ENCODE results near the gene RAB7A. TPM values are rescaled to one million over a fixed set of nuclear protein-coding genes. Genes with fewer than 3 reads are reported as not detected.

The RAB7A gene
- total RNA-seq, 1 experiment from 2014 or later = 233 TPM

GRCh38 chr3:128782282-128783146, 56.5 kb downstream of the RAB7A start:
- Histone ChIP-seq H4K20me1 (ENCODE audit: insufficient read depth) (peaks cover 7% of the 10 kb centered on the region; the same call in 1 of the 2 replicates), H3K9ac (ENCODE audit: low read length) (no peak overlapping the region), H3K27me3 (ENCODE audit: insufficient read depth, low read length) (no peaks in the 10 kb centered on the region), H2AFZ (ENCODE audit: low read depth, low read length, poor library complexity, severe bottlenecking) (no peak overlapping the region), H3K9me3 (ENCODE audit: control insufficient read depth in 1 of 2, insufficient read depth in 1 of 2, low read depth in 1 of 2, low read length in 2 of 2) (no peaks in the 10 kb centered on the region), H3K9me2 (ENCODE audit: insufficient read depth) (no peaks in the 10 kb centered on the region), H3K36me3 (ENCODE audit: control insufficient read depth in 1 of 2, insufficient read depth in 2 of 2, low read length in 2 of 2) (no peaks in the 10 kb centered on the region), H3K4me2 (ENCODE audit: low read length) (no peak overlapping the region), H3K79me2 (ENCODE audit: insufficient read depth, low read length) (peaks cover 97% of the 10 kb centered on the region), H3K27ac (ENCODE audit: low read depth, low read length) (no peak overlapping the region), H3K4me3 (replicated peaks in 1 of 2; ENCODE audit: low read depth in 1 of 2, low read length in 2 of 2) (no peak overlapping the region), H3K4me1 (ENCODE audit: control insufficient read depth in 1 of 2, insufficient read depth in 2 of 2, low read length in 2 of 2) (peaks cover 9 to 18% of the 10 kb centered on the region in 2 experiments)
- DNase-seq (ENCODE audit: low read depth, low spot score) = no peak
- no peak for ATAC-seq
- RAD21 ChIA-PET (ENCODE audit: low non-redundant PET in 1 of 2, low total read pairs in 2 of 2, uncharacterized antibody in 2 of 2, unreplicated experiment in 2 of 2) = no interaction called here
- intact Hi-C loops (cut with micrococcal nuclease) = no loop called here
- no peak for TF ChIP-seq MAX (IDR thresholded peaks at IDR 0.05)
- TF ChIP-seq EZH2 (IDR thresholded peaks at IDR 0.05) = no peak
- TF ChIP-seq ZBTB33 (IDR thresholded peaks at IDR 0.05; ENCODE audit: extremely low read depth, insufficient replicate concordance, low read length) = no peak
- TF ChIP-seq SIN3A (IDR thresholded peaks at IDR 0.05; ENCODE audit: low read depth) = no peak
- TF ChIP-seq ZNF274 (IDR thresholded peaks at IDR 0.05; ENCODE audit: low read depth, low read length) = no peak
- no peak for TF ChIP-seq CBX3 (IDR thresholded peaks at IDR 0.05; ENCODE audit: low read depth)
- TF ChIP-seq JUND (IDR thresholded peaks at IDR 0.05) = no peak
- no peak for TF ChIP-seq ATF3 (IDR thresholded peaks at IDR 0.05)
- TF ChIP-seq SP1 (IDR thresholded peaks at IDR 0.05; ENCODE audit: low read depth) = no peak
- TF ChIP-seq ELF1 (IDR thresholded peaks at IDR 0.05; ENCODE audit: borderline replicate concordance, low read depth) = no peak
- TF ChIP-seq YY1 (IDR thresholded peaks at IDR 0.05; ENCODE audit: extremely low read depth, insufficient replicate concordance, low read depth, low read length) = no peak
- POLR2A ChIA-PET = no interaction called here
- BruUV-seq (replicated peaks) = no TSS peak
- CTCF ChIA-PET = no interaction called here

All from HCT116 (cell line).